Mucosa of gallbladder (tissue), 1 donor: ENCODE measurements around the gene DAPL1. TPM values are rescaled to one million over a fixed set of nuclear protein-coding genes. Genes with fewer than 3 reads are reported as not detected.
"Not testable (repeated sequence)": the region's sequence is repeated elsewhere in the genome, so short reads cannot be mapped to it uniquely, and the experiment has no call there.

Experiments used
- DNase-seq: peaks from one replicate; pipeline ENCODE4 v3.0.0-alpha.2; 2020; ENCODE audit warnings: low spot score
- total RNA-seq: library from RNA; stranded (reverse); gene quantifications from one replicate; pipeline ENCODE4 v1.2.1, GENCODE V29; 2021
- donor health status: DM: no; HTN: no; CAD: no.

Gene DAPL1
- total RNA-seq, 1 donor from 2014 or later, result not detected

DNA sequence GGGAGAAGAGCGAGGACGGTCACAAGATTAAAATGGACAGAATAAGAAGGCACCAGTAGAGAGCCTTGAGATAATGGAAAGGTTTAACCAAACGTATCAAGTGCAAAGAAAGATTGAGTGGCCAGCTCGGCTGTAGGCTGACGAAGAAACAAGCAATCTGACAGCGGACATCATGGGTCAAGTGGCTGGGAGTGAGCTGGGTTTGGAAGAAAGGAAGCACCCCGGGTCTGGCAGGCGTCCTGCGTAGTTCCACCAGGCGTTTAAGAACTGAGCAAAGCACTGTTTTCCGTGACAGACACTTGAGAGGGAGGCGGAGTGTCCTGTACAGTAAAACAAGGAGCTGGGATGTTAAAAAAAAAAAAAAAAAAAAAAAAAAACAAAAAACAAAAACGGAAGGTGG, 27.1 kb downstream of the DAPL1 start:
- no peak for DNase-seq

DNA sequence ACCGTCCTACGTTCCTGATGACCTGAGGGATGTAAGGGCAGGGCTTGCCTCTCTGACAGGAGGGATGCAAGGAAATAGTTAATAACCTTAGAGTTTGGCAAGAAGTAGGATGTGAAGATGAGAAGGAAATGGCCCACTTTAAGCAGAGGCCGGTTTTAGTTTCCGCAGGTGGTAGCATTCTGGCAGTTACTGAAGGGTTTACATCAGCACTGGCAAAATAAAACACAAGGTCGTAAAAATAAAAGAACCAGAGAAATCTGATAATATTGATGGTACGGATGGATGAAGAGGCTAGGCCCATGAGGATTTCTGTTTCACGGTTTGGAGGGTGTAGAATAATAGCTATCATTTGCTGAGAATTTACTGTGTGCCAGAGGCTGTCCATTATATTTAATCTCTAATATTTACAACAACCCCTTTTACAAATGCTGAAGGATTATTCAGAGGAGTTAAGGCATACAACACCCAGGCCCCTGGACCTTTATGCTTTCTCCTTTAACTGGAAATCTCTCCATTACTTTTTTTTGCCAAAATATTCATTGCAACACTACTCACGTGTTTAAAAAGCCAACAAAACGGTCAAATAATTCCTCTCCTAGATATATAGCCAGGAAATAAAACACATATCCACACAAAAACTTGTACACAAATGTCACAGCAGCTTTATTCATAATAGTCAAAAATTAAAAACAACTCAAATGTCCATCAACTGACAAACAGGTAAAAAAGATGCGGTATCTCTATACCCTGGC, 28.5 kb downstream of the DAPL1 start:
- DNase-seq, result no peak

DNA sequence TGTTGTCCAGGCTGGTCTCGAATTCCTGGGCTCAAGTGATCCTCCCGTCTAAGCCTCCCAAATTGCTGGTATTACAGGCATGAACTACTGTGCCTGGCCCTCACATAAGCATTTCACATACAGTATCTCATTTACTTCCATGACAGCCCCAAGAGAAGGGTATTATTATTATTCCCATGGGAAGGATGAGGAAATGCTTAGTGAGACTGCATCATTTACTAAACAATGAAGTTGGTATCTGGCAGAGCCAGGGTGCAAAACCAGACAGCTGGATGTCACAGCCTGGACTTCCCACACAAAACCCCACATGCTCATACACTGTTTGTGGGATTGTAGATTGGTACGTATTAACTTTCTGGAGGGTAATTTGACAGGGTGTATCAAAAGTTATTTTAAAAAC, 29.9 kb downstream of the DAPL1 start:
- no peak for DNase-seq

DNA sequence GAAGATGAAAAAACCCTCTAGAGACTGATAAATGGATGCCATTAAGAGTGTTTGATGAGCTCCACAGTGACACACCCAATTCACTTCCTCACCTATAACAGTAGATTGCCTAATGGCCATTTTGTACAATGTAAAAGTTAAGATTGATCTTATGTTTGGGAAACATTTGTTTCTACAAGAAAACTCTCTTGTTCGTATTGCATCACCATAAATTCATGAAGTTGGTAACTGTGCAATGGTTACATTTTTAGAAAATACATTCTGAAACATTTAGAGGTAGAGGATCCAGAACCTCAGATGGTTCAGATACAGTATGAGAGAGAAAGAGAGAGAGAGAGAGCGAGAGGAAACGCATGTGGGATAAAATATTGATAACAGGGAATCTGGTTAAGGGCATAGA, 31.8 kb downstream of the DAPL1 start:
- DNase-seq, result no peak

DNA sequence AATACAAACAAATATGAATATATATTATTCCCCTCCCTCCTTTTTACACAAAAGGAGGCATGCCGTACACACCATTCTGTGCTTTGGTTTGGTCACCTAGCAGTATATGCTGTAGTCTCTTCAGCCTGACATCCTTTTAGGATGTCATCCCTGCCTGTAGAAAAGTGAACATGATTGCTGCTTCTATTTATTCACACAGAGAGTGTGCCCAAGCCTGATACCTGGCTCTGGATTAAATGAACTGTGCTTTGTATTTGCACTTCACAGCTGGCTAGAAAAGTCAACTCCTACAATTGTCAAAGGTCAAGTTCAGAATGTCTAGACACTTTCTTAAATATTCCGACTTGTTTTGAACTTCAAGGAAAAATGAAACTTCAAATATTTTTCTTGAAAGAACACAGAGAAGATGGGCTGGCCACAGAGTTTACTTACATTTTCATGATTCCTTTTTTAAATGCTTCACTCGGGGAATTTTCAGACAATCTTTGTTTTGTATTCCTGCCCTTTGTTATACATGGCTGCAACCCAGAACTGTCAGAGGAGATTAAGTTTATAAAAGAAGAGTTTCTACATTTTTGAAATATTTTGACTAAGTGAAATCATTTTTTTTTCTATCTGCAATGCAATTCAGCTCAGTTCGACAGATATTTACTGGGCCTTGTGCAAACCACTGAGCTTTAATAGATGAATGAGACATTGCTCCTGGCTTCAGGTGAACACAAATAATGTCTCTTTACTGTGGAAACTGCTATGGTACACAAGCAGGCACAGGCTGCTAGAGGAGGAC, 33.5 kb downstream of the DAPL1 start:
- no peak for DNase-seq

DNA sequence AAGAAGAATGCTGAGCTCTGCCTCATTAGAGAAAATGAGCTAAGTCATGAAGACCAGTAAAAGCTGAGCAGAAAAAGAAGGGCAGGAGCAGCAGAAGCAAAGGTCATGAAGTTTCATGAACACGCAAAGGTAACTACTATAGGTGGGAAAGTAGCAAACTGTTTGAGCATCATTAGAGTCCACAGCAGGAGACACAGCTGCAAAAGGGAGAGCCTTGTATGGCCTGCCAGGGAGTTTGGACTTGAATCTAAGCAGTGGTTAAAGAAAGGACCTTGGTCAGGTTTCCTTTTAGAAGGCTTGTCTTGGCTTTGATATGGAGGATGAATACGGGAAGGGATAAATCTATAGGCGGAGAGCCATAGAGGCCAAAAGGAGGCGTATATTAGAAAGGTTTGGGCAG, 34.0 kb downstream of the DAPL1 start:
- DNase-seq, result no peak

DNA sequence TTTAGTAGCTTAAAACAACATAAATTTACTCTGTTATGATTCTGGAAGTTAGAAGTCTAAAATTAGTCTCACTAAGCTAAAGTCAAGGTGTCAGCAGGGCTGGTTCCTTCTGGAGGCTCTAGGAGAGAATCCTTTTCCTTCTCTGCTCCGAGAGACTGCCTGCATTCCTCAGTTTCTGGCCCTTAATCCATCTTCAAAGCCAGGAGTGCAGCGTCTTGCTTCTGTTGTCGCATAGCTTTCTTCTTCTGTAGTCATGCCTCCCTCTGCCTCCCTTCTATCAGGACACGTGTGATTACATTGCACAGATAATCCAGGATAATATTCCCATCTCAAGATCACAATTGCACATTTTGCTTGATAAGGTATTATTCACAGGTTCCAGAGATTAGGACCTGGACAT, 35.1 kb downstream of the DAPL1 start:
- DNase-seq, result no peak

DNA sequence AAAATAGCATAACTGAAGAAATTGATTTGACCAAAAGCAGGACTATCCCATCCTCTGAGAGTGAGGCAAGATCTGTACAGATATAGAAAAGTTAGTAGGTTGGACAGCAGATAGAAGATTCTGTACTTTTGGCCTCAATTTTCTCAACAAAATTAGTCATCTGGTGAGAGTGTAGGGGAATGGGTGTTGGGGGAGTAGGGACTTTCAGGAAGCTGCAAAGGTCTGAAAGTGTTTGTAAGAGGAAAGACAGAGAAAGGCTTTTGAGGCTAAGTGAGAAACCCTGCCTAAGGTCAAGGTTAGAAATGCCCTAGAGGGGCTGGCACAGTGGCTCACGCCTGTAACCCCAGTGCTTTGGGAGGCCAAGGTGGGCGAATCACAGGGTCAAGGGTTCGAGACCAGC, 40.3 kb downstream of the DAPL1 start:
- no peak for DNase-seq

DNA sequence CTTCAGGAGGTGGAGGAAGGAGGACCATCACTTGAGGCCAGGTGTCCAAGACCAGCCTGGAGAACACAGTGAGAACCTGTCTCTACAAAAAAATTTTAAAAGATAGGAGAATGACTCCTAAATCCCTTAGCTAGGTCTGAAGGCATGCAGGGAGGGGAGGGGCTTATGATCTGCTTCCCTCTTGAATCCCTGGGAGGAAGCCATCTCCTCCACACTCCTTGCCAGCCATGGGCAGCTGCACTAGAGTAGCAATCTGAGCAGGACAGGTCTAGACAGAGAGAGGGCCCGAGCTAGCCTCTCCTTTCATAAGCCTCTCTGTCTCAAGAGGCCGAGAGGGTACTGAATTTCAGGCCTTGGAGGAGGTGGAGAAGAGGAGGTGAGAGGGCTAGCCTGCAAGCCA, 42.5 kb downstream of the DAPL1 start:
- DNase-seq, result no peak

DNA sequence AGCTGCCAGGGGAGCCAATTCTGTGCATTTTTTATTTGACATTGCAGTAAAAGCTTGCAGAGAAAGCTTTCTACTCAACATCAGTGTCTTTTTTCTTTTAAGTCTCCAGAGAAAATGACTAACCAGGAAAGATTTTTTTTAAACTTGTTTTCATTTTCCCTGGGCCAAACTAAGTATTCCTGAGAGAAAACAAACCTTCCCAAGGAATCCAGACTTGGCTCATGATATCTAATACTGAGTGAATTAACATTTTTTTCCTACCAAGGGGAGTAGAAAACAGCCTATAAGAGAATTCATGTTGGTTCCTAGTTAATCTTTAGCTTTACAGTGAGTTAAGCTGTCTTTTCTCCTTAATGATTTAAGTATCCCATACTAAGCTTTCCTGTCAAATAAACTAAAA, 46.7 kb downstream of the DAPL1 start:
- no peak for DNase-seq

DNA sequence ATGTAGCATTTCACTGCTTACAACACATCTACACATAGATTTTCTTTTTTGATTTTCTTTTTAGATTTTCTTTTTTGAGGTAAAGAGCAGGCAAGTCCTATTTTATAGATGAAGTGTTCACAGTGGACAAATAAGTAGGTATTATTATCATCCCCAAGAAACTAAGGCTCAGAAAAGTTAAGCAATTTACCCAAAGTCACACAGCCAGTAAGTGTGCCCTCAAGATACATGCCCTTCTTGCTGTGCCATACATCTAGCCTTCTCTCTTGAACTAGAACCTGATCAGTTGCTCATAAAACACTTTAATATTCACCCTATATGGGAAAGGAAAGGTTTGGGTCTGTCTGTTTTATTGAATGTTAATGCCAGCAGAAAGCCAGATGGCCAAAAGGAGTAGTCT, 50.3 kb downstream of the DAPL1 start:
- no peak for DNase-seq

DNA sequence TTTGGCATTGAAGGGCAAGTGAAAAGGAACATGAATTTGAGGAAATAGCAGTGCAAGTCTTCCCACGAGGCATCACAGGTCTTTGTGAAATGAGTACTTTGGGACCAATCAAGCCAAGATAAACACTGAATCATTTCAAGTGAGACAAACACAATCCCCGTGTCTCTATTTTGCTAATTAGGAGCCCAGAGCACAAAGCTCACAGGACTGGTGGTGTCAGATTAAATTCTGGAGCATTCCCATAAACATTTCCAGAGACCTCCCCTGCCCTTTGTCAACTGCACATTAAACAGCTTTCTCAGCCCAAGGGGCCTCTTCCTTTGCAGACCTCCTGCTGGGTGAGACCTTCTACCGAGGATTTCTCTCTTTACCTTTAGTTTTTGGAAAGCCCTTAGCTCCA, 50.7 kb downstream of the DAPL1 start:
- DNase-seq, result no peak

DNA sequence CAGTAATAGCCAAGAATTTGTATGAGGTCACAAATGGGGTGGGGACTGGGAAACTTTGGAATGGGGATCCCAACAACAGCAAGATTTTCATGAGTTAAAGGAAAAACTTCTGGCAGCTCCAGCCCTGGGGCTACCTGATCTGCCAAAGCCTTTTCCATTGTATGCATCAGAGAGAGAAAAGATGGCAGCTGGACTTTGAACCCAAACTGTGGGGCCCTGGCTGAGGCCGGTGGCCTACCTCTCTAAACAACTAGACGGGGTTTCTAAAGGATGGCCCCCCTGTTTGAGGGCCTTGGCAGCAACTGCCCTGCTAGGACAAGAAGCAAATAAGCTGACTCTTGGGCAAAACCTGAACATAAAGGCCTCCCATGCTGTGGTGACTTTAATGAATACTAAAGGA, 52.4 kb downstream of the DAPL1 start:
- DNase-seq, result not testable (repeated sequence)

DNA sequence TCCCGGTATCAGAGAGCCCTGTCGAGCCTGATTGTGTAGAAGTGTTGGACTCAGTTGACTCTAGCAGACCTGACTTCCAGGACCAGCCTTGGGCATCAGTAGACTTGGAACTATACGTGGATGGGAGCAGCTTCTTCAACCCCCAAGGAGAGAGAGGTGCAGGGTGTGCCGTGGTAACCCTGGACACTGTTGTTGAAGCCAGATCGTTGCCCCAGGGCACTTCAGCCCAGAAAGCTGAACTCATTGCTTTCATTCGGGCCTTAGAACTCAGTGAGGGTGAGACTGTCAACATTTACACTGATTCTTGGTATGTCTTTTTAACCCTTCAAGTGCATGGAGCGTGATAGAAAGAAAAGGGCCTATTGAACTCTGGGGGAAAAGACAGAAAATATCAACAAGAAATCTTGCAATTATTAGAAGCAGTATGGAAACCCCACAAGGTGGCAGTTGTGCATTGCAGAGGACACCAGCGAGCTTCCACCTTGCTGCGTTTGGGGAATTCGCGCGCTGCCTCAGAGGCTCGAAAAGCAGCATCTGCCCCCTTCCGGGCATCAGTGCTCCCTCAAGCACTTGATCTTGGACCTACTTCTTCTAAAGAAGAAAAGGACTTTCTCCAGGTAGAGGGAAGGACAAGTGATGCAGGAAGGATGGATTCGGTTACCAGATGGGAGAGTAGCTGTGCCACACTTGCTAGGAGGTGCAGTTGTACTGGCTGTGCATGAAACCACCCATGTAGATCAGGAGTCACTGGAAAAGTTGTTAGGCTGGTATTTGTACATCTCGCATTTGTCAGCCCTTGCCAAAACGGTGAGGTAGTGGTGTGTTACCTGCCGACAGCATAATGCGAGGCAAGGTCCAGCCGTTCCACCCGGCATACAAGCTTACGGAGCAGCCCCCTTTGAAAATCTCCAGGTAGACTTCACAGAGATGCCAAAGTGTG, 53.2 kb downstream of the DAPL1 start:
- DNase-seq, result not testable (repeated sequence)

DNA sequence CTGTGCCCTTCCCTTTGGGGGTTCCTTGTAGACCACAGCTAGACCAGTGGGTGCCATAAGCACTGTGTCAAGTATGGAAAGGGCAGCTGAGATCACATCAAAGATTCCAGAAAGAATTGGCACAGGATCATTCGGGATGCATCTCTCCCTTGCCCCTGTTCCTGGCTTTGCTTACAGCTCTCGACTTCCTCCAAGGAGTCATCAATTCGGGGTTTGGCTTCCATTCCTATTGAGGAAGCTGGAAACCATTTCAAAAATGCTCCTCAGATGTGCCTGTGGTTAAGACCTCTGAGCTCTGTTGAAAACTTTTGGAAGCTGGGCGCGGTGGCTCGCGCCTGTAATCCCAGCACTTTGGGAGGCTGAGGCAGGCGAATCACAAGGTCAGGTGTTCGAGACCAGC, 65.1 kb downstream of the DAPL1 start:
- DNase-seq, result not testable (repeated sequence)

DNA sequence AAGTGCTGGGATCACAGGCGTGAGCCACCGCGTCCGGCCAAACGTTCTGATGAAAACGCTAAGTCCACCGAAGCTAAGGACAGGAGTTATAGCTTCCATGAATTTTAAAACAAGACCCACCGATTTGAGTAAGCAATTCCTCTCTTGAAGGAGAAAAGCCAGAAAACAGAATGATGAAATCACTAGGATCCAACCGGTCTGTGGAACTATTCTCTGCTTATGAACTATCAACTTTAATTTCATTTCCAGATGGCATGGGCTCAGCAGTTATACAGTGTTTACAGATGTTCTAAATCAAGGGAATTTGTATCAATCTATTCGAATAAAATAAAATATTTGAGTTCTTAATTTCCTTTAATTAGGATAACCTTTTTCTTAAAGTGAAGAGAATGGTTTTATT, 66.5 kb downstream of the DAPL1 start:
- not testable (repeated sequence) for DNase-seq

DNA sequence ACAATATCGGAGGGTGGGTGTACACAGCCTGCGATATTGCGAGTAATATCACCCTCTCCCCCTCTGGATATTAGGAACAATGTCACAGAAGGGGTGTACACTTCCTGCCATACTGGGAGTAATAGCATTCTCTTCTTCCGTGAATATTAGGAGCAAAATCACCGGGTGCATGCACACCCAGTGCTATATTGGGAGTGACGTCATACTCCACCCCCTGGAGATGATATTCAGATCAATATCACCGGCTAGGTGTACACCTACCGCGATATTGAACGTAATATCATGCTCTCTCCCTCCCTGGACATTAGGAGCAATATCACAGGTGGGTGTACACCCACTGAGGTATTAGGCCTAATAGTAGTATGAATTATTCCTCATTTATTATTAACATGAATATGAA, 70.4 kb downstream of the DAPL1 start:
- DNase-seq, result not testable (repeated sequence)

Other genes starting within 250 kb of the DAPL1 start
- 40.1 TPM for gene TANC1, start 173.3 kb downstream of the DAPL1 start, total RNA-seq